GM12878 (cell line): ENCODE results near the gene RFX5. TPM values are rescaled to one million over a fixed set of nuclear protein-coding genes. Genes with fewer than 3 reads are reported as not detected.
A peak's percentile ranks its signal among the peaks of the same experiment; 100 is the strongest.

ENCODE experiments used
- ATF7 ChIP-seq: fragments of 450-650 bp; IDR thresholded peaks from 2 replicates; pipeline ENCODE4 v1.6.1; 2016; ENCODE audit warnings: low read depth, mild to moderate bottlenecking
- CBFB ChIP-seq: IDR thresholded peaks from 2 replicates; pipeline ENCODE4 v1.6.1; 2016; ENCODE audit warnings: antibody characterized with exemption, low read depth
- CEBPZ ChIP-seq: fragments of 150-350 bp; IDR thresholded peaks from 2 replicates; pipeline ENCODE4 v1.6.1; 2016; ENCODE audit warnings: low read depth, low read length
- CTCF ChIP-seq, 3 experiments: IDR thresholded peaks in 2 of 3; conservative IDR thresholded peaks in 1 of 3; 2 replicates each; pipeline ENCODE4 v1.5.1; 2011; ENCODE audit warnings: low read depth in 3 of 3, low read length in 3 of 3, mild to moderate bottlenecking in 3 of 3, control low read depth in 2 of 3, moderate library complexity in 2 of 3, inconsistent platforms in 1 of 3, mixed read lengths in 1 of 3; ENCODE audit not compliant: control insufficient read depth in 2 of 3, insufficient read depth in 1 of 3; ENCODE audit errors: extremely low read depth in 1 of 3
- NBN ChIP-seq: fragments of 450-650 bp; IDR thresholded peaks from 2 replicates; pipeline ENCODE4 v1.6.1; 2016
- NFYB ChIP-seq: IDR thresholded peaks from 2 replicates; pipeline ENCODE4 v1.6.1; 2011; ENCODE audit warnings: low read depth, mild to moderate bottlenecking, low read length, improper control_type of control experiment, moderate library complexity; ENCODE audit not compliant: insufficient read depth
- PML ChIP-seq: IDR thresholded peaks from 2 replicates; pipeline ENCODE4 v1.6.1; 2012; ENCODE audit warnings: low read length, inconsistent platforms
- RAD21 ChIP-seq: IDR thresholded peaks from 2 replicates; pipeline ENCODE4 v1.6.1; 2011; ENCODE audit warnings: mild to moderate bottlenecking, low read depth, low read length, moderate library complexity; ENCODE audit not compliant: insufficient read depth
- RAD51 ChIP-seq: fragments of 450-650 bp; IDR thresholded peaks from 2 replicates; pipeline ENCODE4 v1.6.1; 2016; ENCODE audit warnings: moderate library complexity, mild to moderate bottlenecking, inconsistent platforms
- RELA ChIP-seq: fragments of 450-650 bp; IDR thresholded peaks from 2 replicates; pipeline ENCODE4 v1.8.0; 2014; ENCODE audit warnings: borderline replicate concordance; ENCODE audit not compliant: partially characterized antibody
- RELB ChIP-seq: fragments of 450-650 bp; IDR thresholded peaks from 2 replicates; pipeline ENCODE4 v1.6.1; 2017; ENCODE audit warnings: low read depth, mild to moderate bottlenecking, moderate library complexity
- STAT1 ChIP-seq: fragments of 450-650 bp; conservative IDR thresholded peaks from 2 replicates; pipeline ENCODE4 v1.6.1; 2014; ENCODE audit warnings: antibody characterized with exemption, mild to moderate bottlenecking
- USF2 ChIP-seq: IDR thresholded peaks from 2 replicates; pipeline ENCODE4 v1.6.1; 2011; ENCODE audit warnings: low read depth, low read length, improper control_type of control experiment, borderline replicate concordance
- YY1 ChIP-seq: IDR thresholded peaks from 2 replicates; pipeline ENCODE4 v1.6.1; 2011; ENCODE audit warnings: low read depth, mild to moderate bottlenecking, low read length
- ZBTB40 ChIP-seq: fragments of 450-650 bp; IDR thresholded peaks from 2 replicates; pipeline ENCODE4 v1.6.1; 2016; ENCODE audit warnings: mild to moderate bottlenecking, moderate library complexity, borderline replicate concordance
- polyA plus RNA-seq, 11 experiments: library from polyadenylated mRNA; depleted of rRNA in 4 of 11; unstranded in 6 of 11; stranded (reverse) in 5 of 11; fragments of >200 nt; fragmentation: Nextera tagmentation in 4 of 11; fragmentation: Illumina TruSeq in 1 of 11; extraction: Ambion mirVana in 4 of 11; extraction: Trizol in 1 of 11; gene quantifications; 1 replicate in 1 of 11; 2 replicates in 10 of 11; pipeline versions ENCODE4 v1.2.1 to v1.2.3, GENCODE V29; 2011 to 2016; ENCODE audit warnings: inconsistent platforms in 2 of 11, missing spikeins in 2 of 11, low read depth in 1 of 11
- total RNA-seq, 4 experiments: library from RNA; depleted of rRNA in 3 of 4; stranded (reverse); fragments of >200 nt in 3 of 4; fragmentation: Illumina TruSeq in 1 of 4; extraction: Trizol in 1 of 4; gene quantifications; 2 replicates each; pipeline versions ENCODE4 v1.2.1 to v1.2.3, GENCODE V29; 2013 to 2021

RFX5 gene
- total and polyA plus RNA-seq, 10 of the 15 experiments (the other 5 are each of a cell fraction or from before 2014, with no cell fraction given), result 14.1 to 198 (median 124) TPM

- no peak for TF ChIP-seq ZBTB40
- no peak for TF ChIP-seq STAT1
- TF ChIP-seq NBN, result 0 out of 2 replicates have a peak, but pooled peaks have one; percentile 20
- TF ChIP-seq RAD21, result peak; percentile 77
- TF ChIP-seq CTCF (IDR thresholded peaks at IDR 0.05 in 2 of 3, conservative IDR thresholded peaks at IDR 0.05 in 1 of 3; ENCODE audit: control insufficient read depth in 2 of 3, extremely low read depth in 1 of 3, insufficient read depth in 1 of 3, low read depth in 3 of 3, low read length in 3 of 3), result peak; percentile 63 to 78 (median 71)
- TF ChIP-seq RAD51, result peak; percentile 67; the same call in 1 of the 2 replicates
- peak; percentile 86 for TF ChIP-seq NFYB
- TF ChIP-seq ATF7, result peak; percentile 57; the same call in 1 of the 2 replicates
- no peak for TF ChIP-seq CEBPZ
- TF ChIP-seq YY1, result 0 out of 2 replicates have a peak, but pooled peaks have one; percentile 41
- no peak for TF ChIP-seq RELA
- TF ChIP-seq CBFB, result 0 out of 2 replicates have a peak, but pooled peaks have one; percentile 31
- TF ChIP-seq PML, result 0 out of 2 replicates have a peak, but pooled peaks have one; percentile 39
- TF ChIP-seq USF2, result peak; percentile 56; the same call in 1 of the 2 replicates
- TF ChIP-seq RELB, result 0 out of 2 replicates have a peak, but pooled peaks have one; percentile 24
Measured at GRCh38 chr1:151340870-151341754, 5.9 kb downstream of the RFX5 start (continued).
